SK-N-MC (cell line): ENCODE results near the gene JPH4.

Experiments
- EZH2 ChIP-seq: fragments of 200-600 bp; sonication (generic); IDR thresholded peaks from one replicate; pipeline ENCODE4 v1.6.1; 2017; ENCODE audit warnings: antibody characterized with exemption
- POLR2AphosphoS5 ChIP-seq: IDR thresholded peaks from 2 replicates; pipeline ENCODE4 v1.6.1; 2012; ENCODE audit warnings: mild to moderate bottlenecking, low read depth, low read length, borderline replicate concordance

GRCh38 chr14:23562822-23563472 is 15.6 kb downstream of the JPH4 start:
- TF ChIP-seq EZH2 (no peak), POLR2AphosphoS5 (no peak)
